GM12878 (cell line): Measurements from ENCODE around the gene FAM89A. TPM values are rescaled to one million over a fixed set of nuclear protein-coding genes. Genes with fewer than 3 reads are reported as not detected.

ENCODE experiments used
- ATAC-seq: fragments of 200-7000 bp; cut with Tn5 transposase; 3 replicates; pipeline ENCODE4 v1.9.1; 2020; ENCODE audit warnings: mild to moderate bottlenecking, moderate library complexity
- BruUV-seq: library from RNA; stranded (reverse); fragments of 400-500 nt; replicated peaks from 2 replicates; lab custom pipeline; 2021; lab: Mats Ljungman, UMichigan
- CTCF ChIA-PET: fragments of 300-600 bp; sonication (Branson Sonifier 250); formaldehyde crosslinking; extraction: SDS; loops from one replicate; lab custom pipeline; 2021; ENCODE audit warnings: inconsistent platforms; lab: Yijun Ruan, JAX
- POLR2A ChIA-PET: fragments of 350-600 bp; formaldehyde crosslinking; extraction: SDS; loops from one replicate; lab custom pipeline; 2021; ENCODE audit warnings: inconsistent platforms; lab: Charles Lee
- RAD21 ChIA-PET: fragments of 300-600 bp; sonication (Branson Sonifier 250); formaldehyde crosslinking; loops from one replicate; lab custom pipeline; 2023; ENCODE audit warnings: antibody characterized with exemption; ENCODE audit not compliant: unreplicated experiment; lab: Charles Lee
- SMC1A ChIA-PET: fragments of 300-600 bp; sonication (Branson Sonifier 250); formaldehyde crosslinking; loops from one replicate; lab custom pipeline; 2023; ENCODE audit not compliant: unreplicated experiment, uncharacterized antibody; lab: Charles Lee
- DNase-seq: peaks from one replicate; pipeline ENCODE4 v3.0.0-alpha.2; 2011; ENCODE audit warnings: low read depth, low spot score
- FAIRE-seq: peaks from 3 replicates; lab custom pipeline; 2011; peaks lifted over from hg19 to GRCh38; lab: Jason Lieb, UNC
- H2AFZ ChIP-seq: 2 replicates; pipeline ENCODE4 v1.6.0; 2011; ENCODE audit warnings: low read depth, low read length, control low read depth; ENCODE audit not compliant: control insufficient read depth
- H3K27ac ChIP-seq: 2 replicates; pipeline ENCODE4 v1.5.1; 2011; ENCODE audit warnings: control low read depth; ENCODE audit not compliant: control insufficient read depth, insufficient read depth
- H3K27me3 ChIP-seq, 2 experiments: replicated peaks in 1 of 2; 2 replicates each; pipeline versions ENCODE4 v1.6.0 to v1.6.1; 2011; ENCODE audit warnings: low read length in 1 of 2; ENCODE audit not compliant: control insufficient read depth in 2 of 2, insufficient read depth in 2 of 2
- H3K36me3 ChIP-seq, 2 experiments: 2 replicates each; pipeline ENCODE4 v1.5.1; 2011; ENCODE audit warnings: low read length in 1 of 2; ENCODE audit not compliant: control insufficient read depth in 2 of 2, insufficient read depth in 2 of 2
- H3K4me1 ChIP-seq: 2 replicates; pipeline ENCODE4 v1.6.1; 2011; ENCODE audit warnings: mild to moderate bottlenecking, low read length, moderate library complexity, mixed read lengths; ENCODE audit not compliant: control insufficient read depth, insufficient read depth
- H3K4me2 ChIP-seq: 2 replicates; pipeline ENCODE4 v1.6.0; 2011; ENCODE audit warnings: control low read depth; ENCODE audit not compliant: control insufficient read depth, insufficient read depth
- H3K4me3 ChIP-seq: fragments of 200-600 bp; sonication (generic); 2 replicates; pipeline ENCODE4 v1.5.1; 2016
- H3K79me2 ChIP-seq: 2 replicates; pipeline ENCODE4 v1.6.0; 2011; ENCODE audit warnings: low read length; ENCODE audit not compliant: control insufficient read depth, insufficient read depth
- H3K9ac ChIP-seq: 2 replicates; pipeline ENCODE4 v1.8.0; 2011; ENCODE audit warnings: low read length, control low read depth, mixed read lengths; ENCODE audit not compliant: control insufficient read depth, insufficient read depth
- H3K9me3 ChIP-seq: replicated peaks from 3 replicates; pipeline ENCODE4 v1.5.1; 2011; ENCODE audit warnings: mild to moderate bottlenecking, low read length; ENCODE audit not compliant: control insufficient read depth, insufficient read depth
- H4K20me1 ChIP-seq: 2 replicates; pipeline ENCODE4 v1.6.0; 2011; ENCODE audit not compliant: control insufficient read depth, insufficient read depth
- CREB1 ChIP-seq: IDR thresholded peaks from 2 replicates; pipeline ENCODE4 v1.6.1; 2012; ENCODE audit warnings: low read depth, mild to moderate bottlenecking, inconsistent platforms
- FOXM1 ChIP-seq: IDR thresholded peaks from 2 replicates; pipeline ENCODE4 v1.6.1; 2012; ENCODE audit warnings: low read depth, mild to moderate bottlenecking, inconsistent platforms, low read length, moderate library complexity
- GABPA ChIP-seq: IDR thresholded peaks from 2 replicates; pipeline ENCODE4 v1.6.1; 2014; ENCODE audit warnings: antibody characterized with exemption, low read depth, mild to moderate bottlenecking, inconsistent platforms
- IKZF2 ChIP-seq, 2 experiments: fragments of 450-650 bp; IDR thresholded peaks; 2 replicates each; pipeline ENCODE4 v1.6.1; 2017; ENCODE audit warnings: mild to moderate bottlenecking in 2 of 2, moderate library complexity in 2 of 2
- IRF3 ChIP-seq: fragments of 450-650 bp; IDR thresholded peaks from 2 replicates; pipeline ENCODE4 v1.6.1; 2014; ENCODE audit warnings: mild to moderate bottlenecking
- JUND ChIP-seq: IDR thresholded peaks from 2 replicates; pipeline ENCODE4 v1.6.1; 2012; ENCODE audit warnings: low read depth, mild to moderate bottlenecking, low read length, improper control_type of control experiment, moderate library complexity
- MEF2A ChIP-seq: IDR thresholded peaks from 2 replicates; pipeline ENCODE4 v1.6.1; 2011; ENCODE audit warnings: low read depth, mild to moderate bottlenecking, low read length, moderate library complexity; ENCODE audit not compliant: insufficient read depth
- NFYB ChIP-seq: IDR thresholded peaks from 2 replicates; pipeline ENCODE4 v1.6.1; 2011; ENCODE audit warnings: low read depth, mild to moderate bottlenecking, low read length, improper control_type of control experiment, moderate library complexity; ENCODE audit not compliant: insufficient read depth
- POLR2AphosphoS2 ChIP-seq: IDR thresholded peaks from 2 replicates; pipeline ENCODE4 v1.6.1; 2011; ENCODE audit warnings: low read depth, mild to moderate bottlenecking, low read length, improper control_type of control experiment, moderate library complexity
- POU2F2 ChIP-seq: IDR thresholded peaks from 3 replicates; pipeline ENCODE4 v1.6.1; 2011; ENCODE audit warnings: low read depth, mild to moderate bottlenecking, low read length, borderline replicate concordance
- SMARCA5 ChIP-seq: fragments of 450-650 bp; IDR thresholded peaks from 2 replicates; pipeline ENCODE4 v1.6.1; 2017; ENCODE audit warnings: mild to moderate bottlenecking
- SMC3 ChIP-seq: IDR thresholded peaks from 2 replicates; pipeline ENCODE4 v1.6.1; 2011; ENCODE audit warnings: low read length, improper control_type of control experiment, borderline replicate concordance
- SUZ12 ChIP-seq: fragments of 200-600 bp; sonication (generic); IDR thresholded peaks from one replicate; pipeline ENCODE4 v1.6.1; 2018; ENCODE audit warnings: antibody characterized with exemption, mild to moderate bottlenecking; ENCODE audit not compliant: unreplicated experiment
- ZBTB40 ChIP-seq: fragments of 450-650 bp; IDR thresholded peaks from 2 replicates; pipeline ENCODE4 v1.6.1; 2016; ENCODE audit warnings: mild to moderate bottlenecking, moderate library complexity, borderline replicate concordance
- WGBS: methylation state at CpG from one replicate; pipeline ENCODE4 v1.1.6; 2016; ENCODE audit warnings: low lambda C conversion rate; ENCODE audit not compliant: insufficient replicate concordance, insufficient coverage; ENCODE audit errors: missing lambda C conversion rate; 5-methylcytosine and 5-hydroxymethylcytosine counted together
- in situ Hi-C: fragments of 300-500 bp; cut with MboI; formaldehyde crosslinking; loops from 9 replicates; pipeline ENCODE4 v1.14.3; 2018; ENCODE audit warnings: mixed read lengths
- intact Hi-C: fragments of 100-400 bp; cut with micrococcal nuclease; formaldehyde crosslinking; loops from one replicate; pipeline ENCODE4 v1.14.2; 2022; ENCODE audit not compliant: unreplicated experiment
- polyA plus RNA-seq, 11 experiments: library from polyadenylated mRNA; depleted of rRNA in 4 of 11; unstranded in 6 of 11; stranded (reverse) in 5 of 11; fragments of >200 nt; fragmentation: Nextera tagmentation in 4 of 11; fragmentation: Illumina TruSeq in 1 of 11; extraction: Ambion mirVana in 4 of 11; extraction: Trizol in 1 of 11; gene quantifications; 1 replicate in 1 of 11; 2 replicates in 10 of 11; pipeline versions ENCODE4 v1.2.1 to v1.2.3, GENCODE V29; 2011 to 2016; ENCODE audit warnings: inconsistent platforms in 2 of 11, missing spikeins in 2 of 11, low read depth in 1 of 11
- total RNA-seq, 4 experiments: library from RNA; depleted of rRNA in 3 of 4; stranded (reverse); fragments of >200 nt in 3 of 4; fragmentation: Illumina TruSeq in 1 of 4; extraction: Trizol in 1 of 4; gene quantifications; 2 replicates each; pipeline versions ENCODE4 v1.2.1 to v1.2.3, GENCODE V29; 2013 to 2021
- TF ChIP-seq, protein P1 (sequence below): fragments of 450-650 bp; IDR thresholded peaks from 2 replicates; pipeline ENCODE4 v1.6.1; 2016; ENCODE audit warnings: mild to moderate bottlenecking
- TF ChIP-seq, protein P2 (sequence below): fragments of 450-650 bp; IDR thresholded peaks from 2 replicates; pipeline ENCODE4 v1.6.1; 2017; ENCODE audit warnings: borderline replicate concordance

The FAM89A gene
- total and polyA plus RNA-seq, 10 of the 15 experiments (the other 5 are each of a cell fraction or from before 2014, with no cell fraction given) = 0.06 to 0.72 (median 0.14) TPM; not detected in 4

- no peak for FAIRE-seq
- TF ChIP-seq POLR2AphosphoS2 (no peak), CREB1 (no peak), GABPA (no peak), SMC3 (no peak), POU2F2 (no peak), NFYB (no peak), MEF2A (no peak), IRF3 (no peak), FOXM1 (no peak), JUND (no peak), ZBTB40 (no peak), SMARCA5 (no peak), IKZF2 (IDR thresholded peaks at IDR 0.05) (no peak), SUZ12 (no peak)
- TF ChIP-seq, protein P1, sequence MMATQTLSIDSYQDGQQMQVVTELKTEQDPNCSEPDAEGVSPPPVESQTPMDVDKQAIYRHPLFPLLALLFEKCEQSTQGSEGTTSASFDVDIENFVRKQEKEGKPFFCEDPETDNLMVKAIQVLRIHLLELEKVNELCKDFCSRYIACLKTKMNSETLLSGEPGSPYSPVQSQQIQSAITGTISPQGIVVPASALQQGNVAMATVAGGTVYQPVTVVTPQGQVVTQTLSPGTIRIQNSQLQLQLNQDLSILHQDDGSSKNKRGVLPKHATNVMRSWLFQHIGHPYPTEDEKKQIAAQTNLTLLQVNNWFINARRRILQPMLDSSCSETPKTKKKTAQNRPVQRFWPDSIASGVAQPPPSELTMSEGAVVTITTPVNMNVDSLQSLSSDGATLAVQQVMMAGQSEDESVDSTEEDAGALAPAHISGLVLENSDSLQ = no peak
- TF ChIP-seq, protein P2, sequence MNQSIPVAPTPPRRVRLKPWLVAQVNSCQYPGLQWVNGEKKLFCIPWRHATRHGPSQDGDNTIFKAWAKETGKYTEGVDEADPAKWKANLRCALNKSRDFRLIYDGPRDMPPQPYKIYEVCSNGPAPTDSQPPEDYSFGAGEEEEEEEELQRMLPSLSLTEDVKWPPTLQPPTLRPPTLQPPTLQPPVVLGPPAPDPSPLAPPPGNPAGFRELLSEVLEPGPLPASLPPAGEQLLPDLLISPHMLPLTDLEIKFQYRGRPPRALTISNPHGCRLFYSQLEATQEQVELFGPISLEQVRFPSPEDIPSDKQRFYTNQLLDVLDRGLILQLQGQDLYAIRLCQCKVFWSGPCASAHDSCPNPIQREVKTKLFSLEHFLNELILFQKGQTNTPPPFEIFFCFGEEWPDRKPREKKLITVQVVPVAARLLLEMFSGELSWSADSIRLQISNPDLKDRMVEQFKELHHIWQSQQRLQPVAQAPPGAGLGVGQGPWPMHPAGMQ = no peak
- Histone ChIP-seq H3K4me3 (no peak overlapping the region), H3K27ac (no peak overlapping the region), H3K9ac (no peak overlapping the region), H3K79me2 (no peaks in the 10 kb centered on the region), H2AFZ (no peak overlapping the region), H3K9me3 (no peaks in the 10 kb centered on the region; the same call in 2 of the 3 replicates), H3K36me3 (peaks cover 17 to 29% of the 10 kb centered on the region in 2 experiments), H3K27me3 (no peaks in the 10 kb centered on the region), H3K4me2 (no peak overlapping the region), H3K4me1 (no peaks in the 10 kb centered on the region), H4K20me1 (no peaks in the 10 kb centered on the region)
- intact Hi-C loops (no loop called here), in situ Hi-C loops (no loop called here)
- 98% methylated on average over 4 of the region's 4 CpGs for WGBS
- BruUV-seq = no TSS peak
- ATAC-seq = no peak
- RAD21 ChIA-PET = no interaction called here
- SMC1A ChIA-PET = no interaction called here
- CTCF ChIA-PET = interaction anchor here (0.6 kb wide), 1 partner anchor 1337 kb away, joined by 3 read pairs; no protein-coding TSS in a partner anchor
- POLR2A ChIA-PET = no interaction called here
- no peak for DNase-seq
Measured at GRCh38 chr1:231000201-231000600, 39.9 kb downstream of the FAM89A start.
